A204.1 (cell line): ENCODE results near the gene DMD.

Experiments
- FAIRE-seq: peaks from 2 replicates; lab custom pipeline; 2012; peaks lifted over from hg19 to GRCh38; lab: Jason Lieb, UNC

DMD gene

GRCh38 chrX:32195611-32196010 lies 1015.7 kb downstream of the DMD start:
- FAIRE-seq: no peak

- no peak for FAIRE-seq
Observed at GRCh38 chrX:32191316-32191715, 1020.0 kb downstream of the DMD start.

GRCh38 chrX:32185160-32185559 lies 1026.2 kb downstream of the DMD start:
- FAIRE-seq: no peak

DNA sequence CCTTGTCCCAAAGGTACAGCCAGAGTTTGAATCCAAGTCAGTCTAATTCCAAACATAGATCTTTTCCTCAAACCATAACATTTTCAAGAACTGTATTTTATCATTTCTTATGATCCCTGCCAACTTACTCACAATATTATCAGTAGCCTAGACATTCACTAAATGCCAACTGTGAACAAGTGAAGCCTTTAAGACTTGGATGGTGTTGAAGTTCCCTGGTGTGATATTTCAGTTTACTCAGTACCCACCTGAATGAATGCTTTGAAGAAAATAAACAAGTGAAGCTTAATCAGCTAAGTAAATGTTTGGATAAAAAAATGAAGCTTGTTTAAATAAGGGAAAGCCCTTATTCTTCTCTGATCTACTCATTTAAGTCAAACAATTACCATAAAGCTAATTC lies 1028.3 kb downstream of the DMD start:
- no peak for FAIRE-seq

GRCh38 chrX:32176510-32176909 lies 1034.8 kb downstream of the DMD start:
- FAIRE-seq: no peak

GRCh38 chrX:32170481-32170880 lies 1040.9 kb downstream of the DMD start:
- no peak for FAIRE-seq

DNA sequence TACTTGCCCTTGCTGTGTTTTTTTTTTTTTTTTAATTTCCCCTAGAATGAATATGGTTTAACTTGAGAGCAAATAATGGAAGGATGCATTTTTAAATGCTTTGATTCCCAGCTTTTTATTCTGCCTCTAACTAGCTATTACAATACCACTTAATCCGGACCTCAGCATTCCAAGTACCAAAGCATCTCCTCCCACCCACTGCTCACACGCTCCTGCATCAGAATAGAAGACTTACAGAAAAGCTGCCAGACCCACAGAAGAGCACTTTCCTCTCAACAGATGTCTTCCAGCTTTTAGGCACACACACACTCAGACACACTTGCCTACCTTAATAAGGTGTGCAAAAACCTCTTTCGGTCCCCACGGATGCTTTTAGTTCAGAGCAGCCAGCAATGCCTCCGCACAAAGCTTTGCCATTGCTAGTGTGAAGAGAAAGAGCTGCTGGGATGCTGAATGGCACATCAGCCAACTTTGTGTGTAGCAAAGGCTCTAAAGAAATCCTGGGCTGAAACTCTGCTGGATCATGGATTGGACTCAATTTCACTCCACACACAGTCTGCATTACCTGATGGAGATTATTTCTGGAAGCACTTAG lies 1056.2 kb downstream of the DMD start:
- FAIRE-seq: no peak

- no peak for FAIRE-seq
Observed at GRCh38 chrX:32153585-32153984, 1057.8 kb downstream of the DMD start.

- FAIRE-seq: no peak
Observed at GRCh38 chrX:32150141-32150540, 1061.2 kb downstream of the DMD start.

DNA sequence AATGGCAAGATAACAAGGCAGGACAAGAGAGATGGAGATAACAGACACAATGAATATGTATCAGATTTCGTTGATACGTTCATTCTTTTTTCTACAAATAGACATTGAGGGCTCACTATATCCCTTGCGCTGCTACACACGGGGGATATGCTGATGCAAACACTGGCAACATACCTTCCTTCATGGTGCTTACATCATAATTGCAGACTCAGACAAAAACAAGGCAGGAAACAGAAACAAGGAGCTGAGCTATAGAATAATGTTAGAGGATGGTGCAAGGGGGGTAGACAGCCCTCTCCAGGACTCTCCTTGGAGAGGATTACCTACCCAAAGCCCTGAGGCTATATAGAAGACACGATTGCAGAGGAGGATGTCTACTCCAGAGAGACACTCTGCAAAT lies 1069.5 kb downstream of the DMD start:
- no peak for FAIRE-seq

- no peak for FAIRE-seq
Observed at GRCh38 chrX:32139476-32139875, 1071.9 kb downstream of the DMD start.

GRCh38 chrX:32137525-32137924 lies 1073.8 kb downstream of the DMD start:
- FAIRE-seq: no peak

GRCh38 chrX:32126997-32127396 lies 1084.4 kb downstream of the DMD start:
- FAIRE-seq: no peak

DNA sequence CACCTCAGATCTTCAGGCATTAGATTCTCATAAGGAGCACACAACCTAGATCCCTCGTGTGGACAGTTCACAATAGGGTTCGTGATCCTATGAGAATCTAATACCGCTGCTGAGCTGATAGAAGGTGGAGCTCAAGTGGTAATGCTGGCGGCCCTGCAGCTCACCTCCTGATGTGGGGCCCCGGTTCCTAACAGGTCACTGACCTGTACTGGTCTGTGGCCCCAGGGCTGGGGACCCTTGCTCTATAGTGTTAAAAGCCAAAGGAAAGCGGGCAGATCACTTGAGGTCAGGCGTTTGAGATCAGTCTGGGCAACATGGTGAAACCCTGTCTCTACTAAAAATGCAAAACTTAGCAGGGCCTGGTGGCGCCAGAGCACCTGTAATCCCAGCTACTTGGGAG lies 1092.5 kb downstream of the DMD start:
- no peak for FAIRE-seq

GRCh38 chrX:32116047-32116446 lies 1095.3 kb downstream of the DMD start:
- FAIRE-seq: no peak

DNA sequence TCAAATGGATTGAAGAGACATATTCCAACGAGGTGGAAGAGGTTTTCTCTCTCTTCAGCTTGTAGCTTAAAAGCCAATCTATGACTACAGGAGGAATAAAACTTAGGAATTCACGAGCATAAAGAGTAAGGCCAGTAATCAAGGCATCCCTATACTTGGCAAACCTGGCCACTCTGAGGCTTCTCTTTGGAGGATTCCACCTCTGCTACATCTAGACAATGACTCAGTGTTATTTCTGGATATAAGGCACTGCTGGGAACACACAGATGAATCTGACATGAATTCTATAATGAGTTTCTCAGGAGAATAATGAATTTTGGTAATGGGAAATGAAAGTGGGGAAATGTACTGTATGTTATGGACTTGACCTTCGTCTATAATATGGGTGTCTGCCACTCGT lies 1123.7 kb downstream of the DMD start:
- no peak for FAIRE-seq

DNA sequence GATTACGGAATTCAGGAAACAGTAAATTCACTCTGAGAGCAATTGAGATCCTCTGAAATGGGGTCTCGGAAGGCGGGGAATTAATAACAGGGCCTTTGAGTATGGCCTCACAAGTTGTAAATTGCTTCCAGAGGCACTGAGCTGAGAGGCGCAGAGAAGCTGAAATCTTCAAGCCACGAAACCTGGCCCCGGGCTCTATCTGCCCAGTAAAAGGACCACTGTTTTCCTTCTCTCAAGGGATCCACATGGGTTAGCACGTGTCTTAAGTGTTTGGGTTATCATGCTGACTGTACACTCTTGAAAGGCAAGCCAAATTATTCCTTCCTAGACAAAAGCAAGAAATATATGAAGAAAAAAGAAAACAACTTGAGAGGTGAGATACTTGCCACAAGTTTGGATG lies 1126.6 kb downstream of the DMD start:
- FAIRE-seq: no peak

DNA sequence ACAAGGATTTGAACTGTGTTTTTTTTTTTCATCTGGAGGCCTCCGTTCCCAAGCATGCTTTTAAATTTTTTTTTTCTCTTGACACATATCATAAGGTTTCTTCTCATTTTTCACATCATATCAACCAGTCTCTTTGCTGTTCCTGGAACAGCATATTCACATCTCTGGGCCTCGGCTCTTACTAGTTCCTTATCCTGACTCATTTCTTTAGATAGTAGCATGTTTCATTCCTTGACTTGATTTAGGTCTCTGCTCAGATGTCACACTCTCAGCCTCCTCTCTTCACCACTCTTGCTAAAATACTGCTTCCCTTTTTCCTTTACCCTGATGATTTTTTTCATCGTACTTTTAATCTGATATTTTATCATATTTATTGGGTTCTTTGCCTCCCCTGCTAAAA lies 1163.1 kb downstream of the DMD start:
- FAIRE-seq: no peak

DNA sequence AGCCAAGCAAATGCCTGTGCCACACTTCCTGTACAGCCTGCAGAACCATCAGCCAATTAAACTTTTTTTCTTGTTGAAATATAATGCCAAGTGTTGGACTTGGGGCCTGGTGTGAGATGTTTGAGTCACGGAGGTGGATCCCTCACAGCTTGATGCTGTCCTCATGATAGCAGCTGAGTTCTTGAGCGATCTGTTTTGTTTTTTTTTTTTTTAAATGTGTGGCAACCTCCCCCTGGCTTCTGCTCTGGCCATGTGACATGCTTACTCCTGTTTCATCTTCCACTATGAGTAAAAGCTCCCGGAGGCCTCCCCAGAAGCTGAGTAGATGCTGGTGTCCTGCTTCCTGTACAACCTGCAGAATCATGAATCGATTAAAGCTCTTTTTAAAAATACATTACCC lies 1166.2 kb downstream of the DMD start:
- FAIRE-seq: no peak

DNA sequence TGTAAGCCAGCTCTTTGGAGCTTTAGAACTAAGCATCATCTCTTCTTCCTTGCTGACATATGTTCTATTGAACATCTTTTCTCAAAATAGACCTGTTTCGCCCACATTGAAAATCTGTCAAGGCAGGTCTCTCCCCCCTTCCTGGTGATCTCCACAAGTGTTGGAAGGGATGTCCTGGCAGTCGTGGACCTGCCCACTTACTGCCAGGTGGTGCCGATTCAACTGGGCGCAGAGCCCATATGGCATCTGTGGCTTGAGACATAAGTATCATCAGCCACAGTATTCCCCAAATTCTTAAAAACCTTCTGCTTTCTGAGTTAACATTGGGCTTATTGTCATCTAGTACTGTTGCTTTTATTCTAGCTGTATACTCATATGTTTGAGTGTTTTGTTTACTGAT lies 1170.2 kb downstream of the DMD start:
- FAIRE-seq: no peak

DNA sequence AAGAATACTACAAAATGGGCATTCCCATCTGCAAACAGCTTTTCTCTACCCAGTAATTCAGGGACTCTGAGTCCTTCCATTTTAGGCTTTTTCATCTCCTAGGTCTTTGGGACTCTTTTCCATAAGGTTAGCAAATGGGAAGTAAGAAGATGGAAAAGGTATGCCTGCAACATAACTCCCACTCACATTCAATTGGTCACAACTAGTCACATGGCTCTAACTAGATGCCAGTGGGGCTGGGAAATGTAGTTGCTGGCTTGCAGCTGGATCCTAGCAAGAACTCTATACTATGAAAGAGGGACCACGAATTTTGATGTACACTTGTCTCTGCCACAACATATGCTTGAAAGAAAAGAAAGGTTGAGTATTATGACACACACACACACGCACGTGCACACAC lies 1184.6 kb downstream of the DMD start:
- no peak for FAIRE-seq

GRCh38 chrX:32024072-32024471 lies 1187.3 kb downstream of the DMD start:
- no peak for FAIRE-seq

GRCh38 chrX:32016195-32016594 lies 1195.2 kb downstream of the DMD start:
- no peak for FAIRE-seq

- FAIRE-seq: no peak
Observed at GRCh38 chrX:32010948-32011347, 1200.4 kb downstream of the DMD start.

- no peak for FAIRE-seq
Observed at GRCh38 chrX:32010212-32010611, 1201.1 kb downstream of the DMD start.
